T-cell (primary cell): ENCODE measurements around the gene REL. TPM values are rescaled to one million over a fixed set of nuclear protein-coding genes. Genes with fewer than 3 reads are reported as not detected.

ENCODE experiments used
- ATAC-seq, 4 experiments: fragments of 200-7000 bp in 3 of 4; fragments of 150-1000 bp in 1 of 4; cut with Tn5 transposase; replicated peaks in 1 of 4; 1 replicate in 3 of 4; 2 replicates in 1 of 4; pipeline ENCODE4 v1.10.0; 2021; ENCODE audit warnings: moderate library complexity in 3 of 4, mild to moderate bottlenecking in 2 of 4, moderate number of reproducible peaks in 1 of 4
- CTCF ChIA-PET, 2 donors: fragments of 300-600 bp; sonication (Branson Sonifier 250); formaldehyde crosslinking; loops; one replicate each; lab custom pipeline; 2022; ENCODE audit warnings: antibody characterized with exemption in 2 of 2; lab: Charles Lee
- POLR2A ChIA-PET, 2 donors: fragments of 300-600 bp; sonication (Branson Sonifier 250); formaldehyde crosslinking; loops; one replicate each; lab custom pipeline; 2022; ENCODE audit warnings: antibody characterized with exemption in 2 of 2; lab: Charles Lee
- DNase-seq, 35 experiments: peaks; one replicate each; pipeline versions ENCODE4 v3.0.0 to v3.0.0-alpha.2; 2013 to 2023
- H3K27ac ChIP-seq: one replicate; pipeline ENCODE4 v1.5.1; 2013; ENCODE audit warnings: low read length
- H3K27me3 ChIP-seq, 2 experiments: replicated peaks in 1 of 2; 1 replicate in 1 of 2; 2 replicates in 1 of 2; pipeline versions ENCODE4 v1.6.1 to v1.7.0; 2013; ENCODE audit warnings: low read length in 1 of 2, mixed read lengths in 1 of 2; ENCODE audit not compliant: control insufficient read depth in 2 of 2, insufficient read depth in 2 of 2; ENCODE audit errors: extremely low read depth in 1 of 2
- H3K36me3 ChIP-seq, 2 donors: 1 replicate in 1 of 2; 2 replicates in 1 of 2; pipeline versions ENCODE4 v1.6.1 to v1.7.0; 2013; ENCODE audit warnings: low read length in 1 of 2; ENCODE audit not compliant: control insufficient read depth in 2 of 2, insufficient read depth in 1 of 2; ENCODE audit errors: extremely low read depth in 1 of 2
- H3K4me1 ChIP-seq, 2 experiments: 1 replicate in 1 of 2; 2 replicates in 1 of 2; pipeline versions ENCODE4 v1.6.1 to v1.7.0; 2013; ENCODE audit warnings: low read length in 2 of 2, mixed read lengths in 1 of 2; ENCODE audit not compliant: insufficient read depth in 2 of 2, control insufficient read depth in 1 of 2; ENCODE audit errors: extremely low read depth in 1 of 2
- H3K4me3 ChIP-seq, 2 donors: 1 replicate in 1 of 2; 2 replicates in 1 of 2; pipeline versions ENCODE4 v1.5.1 to v1.7.0; 2013; ENCODE audit warnings: mild to moderate bottlenecking in 2 of 2, low read length in 1 of 2, moderate library complexity in 1 of 2; ENCODE audit not compliant: control insufficient read depth in 1 of 2; ENCODE audit errors: extremely low read depth in 1 of 2
- H3K9me3 ChIP-seq: 2 replicates; pipeline ENCODE4 v1.7.0; 2013
- H3K27ac Mint-ChIP-seq, 2 donors: one replicate each; pipeline ENCODE4 v1.8.0; 2020 to 2021; ENCODE audit warnings: mild to moderate bottlenecking in 2 of 2, mixed read lengths in 2 of 2
- H3K27me3 Mint-ChIP-seq, 2 donors: one replicate each; pipeline ENCODE4 v1.8.0; 2021 to 2022; ENCODE audit warnings: mixed read lengths in 2 of 2
- H3K36me3 Mint-ChIP-seq: one replicate; pipeline ENCODE4 v1.8.0; 2021; ENCODE audit warnings: mixed read lengths
- H3K4me1 Mint-ChIP-seq, 3 donors: one replicate each; pipeline ENCODE4 v1.8.0; 2020 to 2022; ENCODE audit warnings: mixed read lengths in 3 of 3, mild to moderate bottlenecking in 1 of 3
- H3K4me3 Mint-ChIP-seq, 3 donors: one replicate each; pipeline ENCODE4 v1.8.0; 2020 to 2022; ENCODE audit warnings: mild to moderate bottlenecking in 3 of 3, mixed read lengths in 3 of 3, moderate library complexity in 3 of 3
- H3K9me3 Mint-ChIP-seq, 3 donors: one replicate each; pipeline ENCODE4 v1.8.0; 2020 to 2022; ENCODE audit warnings: mixed read lengths in 3 of 3
- WGBS: methylation state at CpG from one replicate; pipeline ENCODE4 v1.1.5; 2013; ENCODE audit warnings: missing lambda C conversion rate; ENCODE audit not compliant: insufficient coverage; 5-methylcytosine and 5-hydroxymethylcytosine counted together
- total RNA-seq, 35 experiments: library from RNA in 6 of 35; stranded (reverse) in 6 of 35; fragments of 120-200 nt in 1 of 35; gene quantifications; one replicate each; pipeline versions ENCODE4 v1.2.1 to v1.2.4 and lab custom pipeline; 2013 to 2026

Gene REL
- total RNA-seq, 5 donors from 2014 or later (not counting 1 experiment from before 2014, with no cell fraction given): 19.9 to 69.9 (median 25.1) TPM

GRCh38 chr2:60838481-60838880 lies 42.9 kb upstream of the REL start:
- CTCF ChIA-PET: interaction anchor here in 1 of 2 donors (0.6 kb wide), 1 partner anchor 164 kb away, joined by 3 read pairs; no protein-coding TSS in a partner anchor
- peaks cover 0 to 11% of the 10 kb centered on the region in 2 experiments for H3K4me1 ChIP-seq
- H3K27ac Mint-ChIP-seq: no peak overlapping the region
- peaks cover 0 to 3% of the 10 kb centered on the region in 2 experiments for H3K27me3 ChIP-seq
- peaks cover 4 to 5% of the 10 kb centered on the region in 2 donors for H3K27me3 Mint-ChIP-seq
- H3K4me1 Mint-ChIP-seq: peaks cover 10 to 21% (median 15%) of the 10 kb centered on the region in 3 donors
- no peak overlapping the region for H3K4me3 Mint-ChIP-seq
- DNase-seq: no peak
- no CpG with 5 or more reads among the region's 3 CpGs for WGBS
- no peaks in the 10 kb centered on the region for H3K36me3 ChIP-seq
- no peak overlapping the region for H3K4me3 ChIP-seq
- no peak for ATAC-seq
- H3K9me3 ChIP-seq: no peaks in the 10 kb centered on the region
- no peak overlapping the region for H3K27ac ChIP-seq
- POLR2A ChIA-PET: interaction anchor here in 1 of 2 donors (0.7 kb wide), 1 partner anchor 55 kb away, joined by 8 read pairs; no protein-coding TSS in a partner anchor
- no peaks in the 10 kb centered on the region for H3K36me3 Mint-ChIP-seq
- H3K9me3 Mint-ChIP-seq: no peaks in the 10 kb centered on the region

- Histone ChIP-seq H3K4me1 (peaks cover 0 to 11% of the 10 kb centered on the region in 2 experiments), H3K4me3 (no peak overlapping the region)
These were observed 42.1 kb upstream of the REL start for GRCh38 chr2:60839126-60839813.

GRCh38 chr2:60840880-60841279 lies 40.5 kb upstream of the REL start:
- no peaks in the 10 kb centered on the region for H3K36me3 ChIP-seq
- DNase-seq: peak in 4 of 35 experiments; percentile 4 to 22 (median 12)
- H3K4me1 ChIP-seq: peaks cover 0 to 11% of the 10 kb centered on the region in 2 experiments
- POLR2A ChIA-PET: no interaction called here
- peak; percentile 15 to 69 (median 60) for ATAC-seq
- Mint-ChIP-seq H3K4me1 (peaks cover 10 to 21% (median 18%) of the 10 kb centered on the region in 3 donors), H3K36me3 (no peaks in the 10 kb centered on the region), H3K27ac (peak overlapping the region; percentile 50 to 65), H3K4me3 (peak overlapping the region in 1 of 3 donors; percentile 48), H3K27me3 (no peaks in the 10 kb centered on the region), H3K9me3 (no peaks in the 10 kb centered on the region)
- no peak overlapping the region for H3K27ac ChIP-seq
- H3K27me3 ChIP-seq: no peaks in the 10 kb centered on the region
- no peak overlapping the region for H3K4me3 ChIP-seq
- WGBS: 13% methylated on average over 5 of the region's 7 CpGs
- CTCF ChIA-PET: no interaction called here
- no peaks in the 10 kb centered on the region for H3K9me3 ChIP-seq

More at GRCh38 chr2:60839126-60839813, 42.1 kb upstream of the REL start:
- Mint-ChIP-seq H3K9me3 (no peaks in the 10 kb centered on the region), H3K4me1 (peaks cover 10 to 21% (median 19%) of the 10 kb centered on the region in 3 donors), H3K4me3 (no peak overlapping the region), H3K27me3 (peaks cover 2 to 5% of the 10 kb centered on the region in 2 donors), H3K36me3 (no peaks in the 10 kb centered on the region), H3K27ac (no peak overlapping the region)
- Histone ChIP-seq H3K36me3 (no peaks in the 10 kb centered on the region), H3K27ac (no peak overlapping the region), H3K9me3 (no peaks in the 10 kb centered on the region), H3K27me3 (peaks cover 0 to 3% of the 10 kb centered on the region in 2 experiments)
- no peak for ATAC-seq
- no peak for DNase-seq
- WGBS: 81% methylated on average over 2 of the region's 9 CpGs
- CTCF ChIA-PET: interaction anchor here in 1 of 2 donors (0.5 kb wide), 1 partner anchor 427 kb away, joined by 3 read pairs; no protein-coding TSS in a partner anchor
- POLR2A ChIA-PET: interaction anchor here in 1 of 2 donors (0.8 kb wide), 1 partner anchor 25 kb away, joined by 3 read pairs; no protein-coding TSS in a partner anchor

- Histone ChIP-seq H3K4me3 (no peak overlapping the region), H3K4me1 (peaks cover 0 to 11% of the 10 kb centered on the region in 2 experiments), H3K36me3 (no peaks in the 10 kb centered on the region), H3K9me3 (no peaks in the 10 kb centered on the region), H3K27me3 (no peaks in the 10 kb centered on the region), H3K27ac (no peak overlapping the region)
- Mint-ChIP-seq H3K4me1 (peaks cover 10 to 21% (median 18%) of the 10 kb centered on the region in 3 donors), H3K27ac (peak overlapping the region in 1 of 2 donors; percentile 44), H3K4me3 (no peak overlapping the region), H3K27me3 (no peaks in the 10 kb centered on the region), H3K36me3 (no peaks in the 10 kb centered on the region), H3K9me3 (no peaks in the 10 kb centered on the region)
- no peak for DNase-seq
- ATAC-seq: no peak
- ChIA-PET CTCF (no interaction called here), POLR2A (no interaction called here)
- 96% methylated on average over 4 of the region's 6 CpGs for WGBS
These were observed 38.4 kb upstream of the REL start for GRCh38 chr2:60843006-60843405.

GRCh38 chr2:60844105-60844504 lies 37.3 kb upstream of the REL start:
- Mint-ChIP-seq H3K27me3 (no peaks in the 10 kb centered on the region), H3K9me3 (no peaks in the 10 kb centered on the region), H3K4me1 (peaks cover 10 to 21% (median 18%) of the 10 kb centered on the region in 3 donors), H3K4me3 (no peak overlapping the region), H3K27ac (no peak overlapping the region), H3K36me3 (no peaks in the 10 kb centered on the region)
- no peaks in the 10 kb centered on the region for H3K9me3 ChIP-seq
- H3K4me1 ChIP-seq: peaks cover 0 to 11% of the 10 kb centered on the region in 2 experiments
- DNase-seq (no peak), ATAC-seq (no peak)
- no peak overlapping the region for H3K27ac ChIP-seq
- H3K36me3 ChIP-seq: no peaks in the 10 kb centered on the region
- peaks cover 0 to 4% of the 10 kb centered on the region in 2 experiments for H3K27me3 ChIP-seq
- H3K4me3 ChIP-seq: no peak overlapping the region
- ChIA-PET CTCF (no interaction called here), POLR2A (no interaction called here)
- no CpG with 5 or more reads among the region's 2 CpGs for WGBS

GRCh38 chr2:60847854-60848253 lies 33.5 kb upstream of the REL start:
- no peak overlapping the region for H3K27ac ChIP-seq
- H3K27me3 Mint-ChIP-seq: peaks cover 0 to 3% of the 10 kb centered on the region in 2 donors
- H3K9me3 ChIP-seq: no peaks in the 10 kb centered on the region
- no peaks in the 10 kb centered on the region for H3K9me3 Mint-ChIP-seq
- ChIA-PET CTCF (no interaction called here), POLR2A (interaction anchor here in 1 of 2 donors (0.6 kb wide), 1 partner anchor 34 kb away, joined by 3 read pairs; no protein-coding TSS in a partner anchor)
- no peak for DNase-seq
- H3K4me1 Mint-ChIP-seq: peaks cover 0 to 6% (median 6%) of the 10 kb centered on the region in 3 donors
- H3K4me3 Mint-ChIP-seq: no peak overlapping the region
- H3K36me3 Mint-ChIP-seq: no peaks in the 10 kb centered on the region
- H3K27me3 ChIP-seq: peaks cover 0 to 14% of the 10 kb centered on the region in 2 experiments
- H3K27ac Mint-ChIP-seq: no peak overlapping the region
- no peak overlapping the region for H3K4me3 ChIP-seq
- H3K4me1 ChIP-seq: no peaks in the 10 kb centered on the region
- WGBS: 92% methylated on average over 4 of the region's 6 CpGs
- no peaks in the 10 kb centered on the region for H3K36me3 ChIP-seq
- ATAC-seq: no peak
